Astrocyte of the spinal cord (primary cell): ENCODE measurements around the gene JMJD8.

Experiments
- DNase-seq: peaks from one replicate; pipeline ENCODE4 v3.0.0; 2011; ENCODE audit warnings: low read depth, low spot score
- H3K4me3 ChIP-seq: 2 replicates; pipeline ENCODE4 v1.5.1; 2011; ENCODE audit warnings: low read depth, mild to moderate bottlenecking, low read length, moderate library complexity
- CTCF ChIP-seq: IDR thresholded peaks from 2 replicates; pipeline ENCODE4 v1.5.1; 2012; ENCODE audit warnings: low read depth, mild to moderate bottlenecking, low read length, inconsistent platforms
- in situ Hi-C: cut with HindIII; loops from 2 replicates; pipeline ENCODE4 v1.10.0; 2017; ENCODE audit warnings: low sequenced_read_pairs

The JMJD8 gene

DNA sequence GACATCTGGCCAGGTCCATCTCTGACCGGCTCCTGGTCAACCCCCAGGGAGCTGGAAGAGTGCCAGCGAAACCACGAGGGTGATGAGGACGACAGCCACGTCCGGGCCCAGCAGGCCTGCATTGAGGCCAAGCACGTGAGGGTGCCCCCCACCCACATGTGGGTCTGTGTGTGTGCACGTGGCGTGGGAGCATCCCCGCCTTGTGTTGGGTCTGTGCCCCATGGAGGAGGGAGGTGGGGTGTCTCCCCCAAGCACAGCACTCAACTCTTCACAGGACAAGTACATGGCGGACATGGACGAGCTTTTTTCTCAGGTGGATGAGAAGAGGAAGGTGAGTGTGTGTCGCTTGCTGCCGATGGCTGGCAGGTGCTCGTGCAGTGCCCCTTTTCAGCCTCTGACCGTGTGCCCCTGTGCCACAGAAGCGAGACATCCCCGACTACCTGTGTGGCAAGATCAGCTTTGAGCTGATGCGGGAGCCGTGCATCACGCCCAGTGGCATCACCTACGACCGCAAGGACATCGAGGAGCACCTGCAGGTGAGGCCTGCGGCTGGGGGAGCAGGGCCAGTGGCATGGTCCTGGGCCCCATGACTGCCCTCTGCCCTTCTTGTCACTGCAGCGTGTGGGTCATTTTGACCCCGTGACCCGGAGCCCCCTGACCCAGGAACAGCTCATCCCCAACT is 2.2 kb downstream of the JMJD8 start:
- DNase-seq = peak; percentile 19
- in situ Hi-C loops = no loop called here
- peak overlapping the region; percentile 75 for H3K4me3 ChIP-seq
- TF ChIP-seq CTCF = no peak

DNA sequence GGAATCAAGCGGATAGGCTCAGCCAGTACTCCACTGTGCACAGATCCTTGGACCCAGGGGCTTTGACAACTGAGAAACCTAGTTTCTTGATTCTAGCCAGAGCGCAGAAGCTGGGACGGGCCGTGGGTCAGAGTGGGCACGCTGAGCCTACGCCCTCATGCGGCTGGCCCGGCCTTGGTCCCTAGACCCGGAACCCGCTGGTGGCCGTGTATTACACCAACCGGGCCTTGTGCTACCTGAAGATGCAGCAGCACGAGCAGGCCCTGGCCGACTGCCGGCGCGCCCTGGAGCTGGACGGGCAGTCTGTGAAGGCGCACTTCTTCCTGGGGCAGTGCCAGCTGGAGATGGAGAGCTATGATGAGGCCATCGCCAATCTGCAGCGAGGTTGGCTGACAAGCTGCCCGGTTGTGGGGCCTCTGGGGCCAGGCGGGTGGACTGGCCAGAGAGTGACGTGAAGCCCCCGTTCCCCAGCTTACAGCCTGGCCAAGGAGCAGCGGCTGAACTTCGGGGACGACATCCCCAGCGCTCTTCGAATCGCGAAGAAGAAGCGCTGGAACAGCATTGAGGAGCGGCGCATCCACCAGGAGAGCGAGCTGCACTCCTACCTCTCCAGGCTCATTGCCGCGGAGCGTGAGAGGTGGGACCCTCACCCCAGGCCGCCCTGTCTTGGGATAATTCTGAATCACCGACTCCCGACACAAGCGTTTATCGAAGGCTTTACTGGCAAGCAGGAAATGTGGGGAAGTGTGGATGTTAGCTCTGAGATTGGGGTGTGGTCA is 3.0 kb downstream of the JMJD8 start:
- TF ChIP-seq CTCF = no peak
- in situ Hi-C loops = no loop called here
- DNase-seq = peak; percentile 40
- peak overlapping the region; percentile 75 for H3K4me3 ChIP-seq

GRCh38 chr16:680625-680945 is 3.5 kb downstream of the JMJD8 start:
- no peak for TF ChIP-seq CTCF
- no peak for DNase-seq
- in situ Hi-C loops = no loop called here
- peak overlapping the region; percentile 75 for H3K4me3 ChIP-seq

GRCh38 chr16:679814-680624 is 4.1 kb downstream of the JMJD8 start, which contains the start of gene STUB1:
Gene STUB1 (plus strand): TSS chr16:680410. CDS start chr16:680526, 116 bp downstream.
- peak within 1 kb of the TSS; percentile 75 for H3K4me3 ChIP-seq
- TF ChIP-seq CTCF = no peak
- in situ Hi-C loops = no loop called here
- DNase-seq = peak; percentile 87

- in situ Hi-C loops = no loop called here
- peak; percentile 48 for DNase-seq
Measured at GRCh38 chr16:678858-679813, 5.0 kb downstream of the JMJD8 start.

More at GRCh38 chr16:678858-679813, 5.0 kb downstream of the JMJD8 start:
- H3K4me3 ChIP-seq = peak overlapping the region; percentile 47
- TF ChIP-seq CTCF = no peak
